CD8-positive, alpha-beta memory T cell (primary cell): ENCODE data around the gene CPLX1. TPM values are rescaled to one million over a fixed set of nuclear protein-coding genes. Genes with fewer than 3 reads are reported as not detected.
A peak's percentile ranks its signal among the peaks of the same experiment; 100 is the strongest.

Experiments used
- CTCF ChIA-PET: fragments of 350-600 bp; sonication (Branson Sonifier 250); formaldehyde crosslinking; loops from one replicate; lab custom pipeline; 2021; ENCODE audit warnings: antibody characterized with exemption; lab: Charles Lee
- POLR2A ChIA-PET: fragments of 350-600 bp; sonication (Branson Sonifier 250); formaldehyde crosslinking; loops from one replicate; lab custom pipeline; 2021; ENCODE audit warnings: antibody characterized with exemption; lab: Charles Lee
- DNase-seq, 5 donors: peaks; one replicate each; pipeline versions ENCODE4 v3.0.0 to v3.0.0-alpha.2; 2020 to 2022; ENCODE audit warnings: mixed read lengths in 1 of 5
- H3K27ac ChIP-seq: one replicate; pipeline ENCODE4 v1.7.0; 2013; ENCODE audit warnings: low read depth, mild to moderate bottlenecking, low read length, moderate library complexity
- H3K27me3 ChIP-seq: 2 replicates; pipeline ENCODE4 v1.7.0; 2013; ENCODE audit warnings: low read length, mild to moderate bottlenecking; ENCODE audit not compliant: insufficient read depth, poor library complexity, severe bottlenecking
- H3K36me3 ChIP-seq: 2 replicates; pipeline ENCODE4 v1.7.0; 2013; ENCODE audit warnings: mild to moderate bottlenecking, low read length, moderate library complexity; ENCODE audit not compliant: insufficient read depth
- H3K4me1 ChIP-seq: 2 replicates; pipeline ENCODE4 v1.7.0; 2013; ENCODE audit warnings: mild to moderate bottlenecking, low read length, moderate library complexity; ENCODE audit not compliant: insufficient read depth
- H3K4me3 ChIP-seq: 2 replicates; pipeline ENCODE4 v1.7.0; 2013; ENCODE audit warnings: mild to moderate bottlenecking, low read length
- H3K9me3 ChIP-seq: 2 replicates; pipeline ENCODE4 v1.7.0; 2013; ENCODE audit warnings: mild to moderate bottlenecking, low read length
- H3K27ac Mint-ChIP-seq, 8 donors: one replicate each; pipeline ENCODE4 v1.8.0; 2020 to 2021; ENCODE audit warnings: mixed read lengths in 8 of 8, mild to moderate bottlenecking in 6 of 8, inconsistent platforms in 3 of 8, moderate library complexity in 3 of 8
- H3K27me3 Mint-ChIP-seq, 2 donors: one replicate each; pipeline ENCODE4 v1.8.0; 2020 to 2021; ENCODE audit warnings: mixed read lengths in 2 of 2, mild to moderate bottlenecking in 1 of 2, moderate library complexity in 1 of 2
- H3K36me3 Mint-ChIP-seq, 3 donors: one replicate each; pipeline ENCODE4 v1.8.0; 2020 to 2021; ENCODE audit warnings: mixed read lengths in 3 of 3, inconsistent platforms in 1 of 3, mild to moderate bottlenecking in 1 of 3
- H3K4me1 Mint-ChIP-seq, 3 donors: one replicate each; pipeline ENCODE4 v1.8.0; 2020 to 2021; ENCODE audit warnings: mixed read lengths in 3 of 3, inconsistent platforms in 1 of 3, mild to moderate bottlenecking in 1 of 3
- H3K4me3 Mint-ChIP-seq, 7 donors: one replicate each; pipeline ENCODE4 v1.8.0; 2020 to 2021; ENCODE audit warnings: mixed read lengths in 7 of 7, mild to moderate bottlenecking in 6 of 7, moderate library complexity in 4 of 7, inconsistent platforms in 2 of 7
- H3K9me3 Mint-ChIP-seq, 5 donors: one replicate each; pipeline ENCODE4 v1.8.0; 2020 to 2022; ENCODE audit warnings: mixed read lengths in 5 of 5, mild to moderate bottlenecking in 3 of 5, moderate library complexity in 2 of 5, inconsistent platforms in 1 of 5
- polyA plus RNA-seq: library from polyadenylated mRNA; unstranded; fragments of 300-500 nt; fragmentation: Illumina TruSeq; gene quantifications from one replicate; pipeline ENCODE4 v1.2.3, GENCODE V29; 2021
- total RNA-seq, 2 experiments: library from RNA; stranded (reverse); gene quantifications; one replicate each; pipeline ENCODE4 v1.2.3, GENCODE V29; 2021

CPLX1 gene
- total and polyA plus RNA-seq, 3 experiments from 2014 or later, result 0.13 to 0.16 TPM; not detected in 1

- H3K36me3 Mint-ChIP-seq, result peaks cover 0 to 8% (median 0%) of the 10 kb centered on the region in 3 donors
- H3K27me3 Mint-ChIP-seq, result peaks cover 0 to 3% of the 10 kb centered on the region in 2 donors
- ChIA-PET POLR2A (no interaction called here), CTCF (no interaction called here)
- Histone ChIP-seq H3K36me3 (no peaks in the 10 kb centered on the region), H3K9me3 (peaks cover 8% of the 10 kb centered on the region), H3K4me1 (no peaks in the 10 kb centered on the region), H3K27ac (no peak overlapping the region), H3K27me3 (no peaks in the 10 kb centered on the region), H3K4me3 (no peak overlapping the region)
- DNase-seq, result peak in 1 of 5 donors; percentile 38
- H3K9me3 Mint-ChIP-seq, result peaks cover 8 to 21% (median 14%) of the 10 kb centered on the region in 5 donors
- H3K4me3 Mint-ChIP-seq, result no peak overlapping the region
- H3K4me1 Mint-ChIP-seq, result peaks cover 0 to 7% (median 4%) of the 10 kb centered on the region in 3 donors
- no peak overlapping the region for H3K27ac Mint-ChIP-seq
These were observed 8.6 kb upstream of the CPLX1 start for GRCh38 chr4:834368-835147.

DNA sequence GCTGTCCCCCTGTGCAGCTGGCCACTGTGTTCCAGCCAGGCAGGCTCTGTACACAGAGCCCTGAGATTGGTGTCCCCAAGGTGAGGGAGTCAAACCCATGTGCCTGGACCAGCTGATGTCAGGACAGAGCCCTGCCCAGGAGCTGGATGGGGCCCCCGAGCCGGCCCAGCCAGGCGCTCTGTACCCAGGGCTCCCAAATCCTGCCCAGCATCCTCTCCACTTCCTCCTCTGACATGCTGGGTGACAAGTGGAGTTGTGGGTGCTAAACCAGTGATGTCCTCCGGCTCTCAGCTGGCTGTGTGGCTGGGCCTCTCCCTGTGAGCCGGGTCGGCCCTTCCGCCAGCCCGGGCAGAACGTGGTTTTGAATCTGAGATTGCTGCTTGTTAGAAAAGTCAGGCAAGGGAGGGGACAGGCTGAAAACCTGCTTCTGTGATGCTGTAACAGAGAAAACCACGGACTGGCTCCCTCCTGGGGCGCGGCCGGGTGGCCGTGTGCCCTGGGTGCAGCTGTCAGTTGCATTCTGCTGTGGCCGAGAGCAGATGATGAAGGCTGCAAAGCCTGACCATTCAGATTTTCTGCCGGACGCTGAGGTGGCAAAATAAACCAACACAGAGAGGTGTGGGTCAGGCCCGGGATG, 7.9 kb upstream of the CPLX1 start:
- Histone ChIP-seq H3K27me3 (no peaks in the 10 kb centered on the region), H3K36me3 (no peaks in the 10 kb centered on the region), H3K27ac (no peak overlapping the region), H3K9me3 (peaks cover 8% of the 10 kb centered on the region), H3K4me1 (no peaks in the 10 kb centered on the region), H3K4me3 (no peak overlapping the region)
- H3K36me3 Mint-ChIP-seq, result peaks cover 0 to 6% (median 0%) of the 10 kb centered on the region in 3 donors
- ChIA-PET CTCF (no interaction called here), POLR2A (no interaction called here)
- no peak overlapping the region for H3K4me3 Mint-ChIP-seq
- H3K27me3 Mint-ChIP-seq, result peaks cover under 1 to 5% of the 10 kb centered on the region in 2 donors
- no peak for DNase-seq
- H3K4me1 Mint-ChIP-seq, result peaks cover 0 to 5% (median 4%) of the 10 kb centered on the region in 3 donors
- peak overlapping the region in 1 of 8 donors; percentile 63 for H3K27ac Mint-ChIP-seq
- peaks cover 8 to 19% (median 13%) of the 10 kb centered on the region in 5 donors for H3K9me3 Mint-ChIP-seq

- Histone ChIP-seq H3K4me1 (no peaks in the 10 kb centered on the region), H3K36me3 (no peaks in the 10 kb centered on the region), H3K27me3 (peaks cover 2% of the 10 kb centered on the region), H3K4me3 (no peak overlapping the region), H3K9me3 (peaks cover 8% of the 10 kb centered on the region), H3K27ac (no peak overlapping the region)
- Mint-ChIP-seq H3K27me3 (peaks cover 8 to 12% of the 10 kb centered on the region in 2 donors), H3K36me3 (peaks cover 0 to 5% (median 0%) of the 10 kb centered on the region in 3 donors), H3K4me3 (no peak overlapping the region), H3K9me3 (peaks cover 8 to 15% (median 10%) of the 10 kb centered on the region in 5 donors), H3K4me1 (peaks cover under 1 to 6% (median 6%) of the 10 kb centered on the region in 3 donors), H3K27ac (peak overlapping the region in 1 of 8 donors; percentile 63)
- peak in 1 of 5 donors; percentile 32 for DNase-seq
- ChIA-PET CTCF (no interaction called here), POLR2A (no interaction called here)
These were observed 7.2 kb upstream of the CPLX1 start for GRCh38 chr4:833156-833555.

DNA sequence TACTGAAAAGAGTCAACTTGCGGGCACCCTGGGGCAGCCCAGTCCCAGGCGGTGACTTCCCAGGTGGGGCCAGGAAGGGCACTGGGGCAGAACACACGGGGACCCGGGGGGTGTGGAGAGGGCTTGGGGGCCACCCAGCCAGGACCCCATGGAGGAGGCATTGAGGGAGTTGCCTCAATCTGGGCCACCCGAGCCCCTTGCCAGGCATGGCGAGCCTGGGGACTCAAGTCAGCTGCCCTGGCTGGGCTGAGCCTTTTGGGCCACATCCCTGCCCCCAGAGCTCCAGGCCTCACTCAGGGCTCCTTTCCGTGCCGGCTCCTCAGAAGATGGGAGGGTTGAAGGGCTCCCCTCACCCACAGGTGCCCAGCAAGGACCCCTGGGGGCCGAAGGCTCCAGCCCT, 6.6 kb upstream of the CPLX1 start:
- CTCF ChIA-PET, result no interaction called here

DNA sequence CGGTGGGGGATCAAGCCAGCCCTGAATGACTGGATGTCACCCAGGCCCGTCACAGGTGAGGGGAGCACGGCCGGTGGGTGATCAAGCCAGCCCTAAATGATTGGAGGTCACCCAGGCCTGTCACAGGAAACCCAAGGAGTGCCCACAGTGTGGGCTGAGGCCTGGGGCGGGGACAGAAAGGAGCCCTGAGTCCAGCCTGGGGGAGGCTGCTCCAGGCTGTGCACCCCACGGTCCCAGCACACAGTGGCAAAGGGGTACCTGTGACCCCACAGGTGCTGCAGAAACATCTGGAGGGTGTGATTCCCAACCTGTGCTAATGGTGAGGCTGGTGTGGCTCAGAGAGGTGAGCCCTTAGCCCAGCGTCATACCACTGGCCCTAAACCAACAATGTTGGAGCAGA, 6.2 kb upstream of the CPLX1 start:
- ChIA-PET CTCF (no interaction called here), POLR2A (no interaction called here)
- no peaks in the 10 kb centered on the region for H3K36me3 ChIP-seq
- no peak overlapping the region for H3K4me3 ChIP-seq
- peaks cover 0 to 5% (median 0%) of the 10 kb centered on the region in 5 donors for H3K9me3 Mint-ChIP-seq
- no peak for DNase-seq
- H3K36me3 Mint-ChIP-seq, result peaks cover 0 to 4% (median 0%) of the 10 kb centered on the region in 3 donors
- H3K4me1 Mint-ChIP-seq, result peaks cover 5 to 10% (median 10%) of the 10 kb centered on the region in 3 donors
- H3K9me3 ChIP-seq, result no peaks in the 10 kb centered on the region
- no peak overlapping the region for H3K27ac ChIP-seq
- no peak overlapping the region for H3K27ac Mint-ChIP-seq
- no peaks in the 10 kb centered on the region for H3K4me1 ChIP-seq
- peaks cover 11% of the 10 kb centered on the region for H3K27me3 ChIP-seq
- H3K27me3 Mint-ChIP-seq, result peaks cover 18 to 19% of the 10 kb centered on the region in 2 donors
- H3K4me3 Mint-ChIP-seq, result no peak overlapping the region

More for the DNA sequence above, 6.6 kb upstream of the CPLX1 start:
- peaks cover 5 to 10% (median 9%) of the 10 kb centered on the region in 3 donors for H3K4me1 Mint-ChIP-seq
- no peak overlapping the region for H3K27ac Mint-ChIP-seq
- peaks cover 1 to 9% (median 4%) of the 10 kb centered on the region in 5 donors for H3K9me3 Mint-ChIP-seq
- H3K9me3 ChIP-seq, result peaks cover 3% of the 10 kb centered on the region
- no peak overlapping the region for H3K4me3 Mint-ChIP-seq
- H3K27me3 ChIP-seq, result peaks cover 7% of the 10 kb centered on the region
- POLR2A ChIA-PET, result no interaction called here
- H3K36me3 Mint-ChIP-seq, result peaks cover 0 to 7% (median 0%) of the 10 kb centered on the region in 3 donors
- H3K4me1 ChIP-seq, result no peaks in the 10 kb centered on the region
- H3K27ac ChIP-seq, result no peak overlapping the region
- DNase-seq, result no peak
- H3K4me3 ChIP-seq, result no peak overlapping the region
- H3K27me3 Mint-ChIP-seq, result peaks cover 14 to 18% of the 10 kb centered on the region in 2 donors
- no peaks in the 10 kb centered on the region for H3K36me3 ChIP-seq

GRCh38 chr4:831483-831805, 5.5 kb upstream of the CPLX1 start:
- H3K4me1 Mint-ChIP-seq, result peaks cover 5 to 10% (median 10%) of the 10 kb centered on the region in 3 donors
- ChIA-PET CTCF (no interaction called here), POLR2A (no interaction called here)
- Histone ChIP-seq H3K27ac (no peak overlapping the region), H3K27me3 (peaks cover 11% of the 10 kb centered on the region), H3K36me3 (no peaks in the 10 kb centered on the region), H3K4me3 (no peak overlapping the region), H3K9me3 (no peaks in the 10 kb centered on the region), H3K4me1 (no peaks in the 10 kb centered on the region)
- H3K4me3 Mint-ChIP-seq, result no peak overlapping the region
- H3K9me3 Mint-ChIP-seq, result peaks cover 0 to 3% (median 0%) of the 10 kb centered on the region in 5 donors
- no peak for DNase-seq
- H3K36me3 Mint-ChIP-seq, result peaks cover 0 to 4% (median 0%) of the 10 kb centered on the region in 3 donors
- no peak overlapping the region for H3K27ac Mint-ChIP-seq
- H3K27me3 Mint-ChIP-seq, result peaks cover 18 to 19% of the 10 kb centered on the region in 2 donors

- DNase-seq, result peak in 1 of 5 donors; percentile 26
- Mint-ChIP-seq H3K9me3 (peaks cover 0 to 2% (median 0%) of the 10 kb centered on the region in 5 donors), H3K27me3 (peaks cover 18 to 19% of the 10 kb centered on the region in 2 donors), H3K27ac (no peak overlapping the region), H3K4me3 (no peak overlapping the region), H3K36me3 (peaks cover 0 to 4% (median 0%) of the 10 kb centered on the region in 3 donors), H3K4me1 (peaks cover 5 to 10% (median 10%) of the 10 kb centered on the region in 3 donors)
- POLR2A ChIA-PET, result no interaction called here
- Histone ChIP-seq H3K9me3 (no peaks in the 10 kb centered on the region), H3K27me3 (peaks cover 11% of the 10 kb centered on the region), H3K4me3 (no peak overlapping the region), H3K27ac (no peak overlapping the region), H3K4me1 (no peaks in the 10 kb centered on the region), H3K36me3 (no peaks in the 10 kb centered on the region)
- CTCF ChIA-PET, result no interaction called here
These were observed 4.9 kb upstream of the CPLX1 start for GRCh38 chr4:830601-831482.
